GM18951 (cell line): ENCODE results near the gene POTEH.
"Not testable (repeated sequence)": the region's sequence is repeated elsewhere in the genome, so short reads cannot be mapped to it uniquely, and the experiment has no call there.

Experiments used
- in situ Hi-C: fragments of 300-500 bp; cut with MboI; formaldehyde crosslinking; loops from one replicate; pipeline ENCODE4 v1.12.0; 2022; ENCODE audit warnings: low sequenced_read_pairs, mixed read lengths, inconsistent platforms; ENCODE audit not compliant: unreplicated experiment

The POTEH gene

DNA sequence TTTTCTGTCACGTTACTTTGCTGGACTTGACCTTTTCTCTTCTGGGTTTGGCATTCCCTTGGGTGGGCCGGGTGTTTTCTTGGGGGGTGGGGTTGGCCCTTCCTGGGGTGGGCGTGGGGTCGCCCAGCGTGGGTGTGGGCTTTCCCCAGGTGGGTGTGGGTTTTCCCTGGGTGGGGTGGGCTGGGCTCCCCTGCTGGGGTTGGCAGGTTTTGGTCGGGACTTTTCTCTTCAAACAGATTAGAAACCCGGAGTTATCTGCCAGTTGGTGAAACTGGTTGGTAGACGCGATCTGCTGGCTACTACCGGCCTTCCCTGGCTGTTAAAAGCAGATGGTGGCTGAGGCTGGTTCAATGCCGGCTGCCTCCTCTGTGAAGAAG is at the start of gene POTEH:
TSS of gene POTEH (plus strand) at position 278 of the 377 bp plus-strand sequence. CDS start at position 330, 52 bp downstream.
- in situ Hi-C loops: not testable (repeated sequence)

DNA sequence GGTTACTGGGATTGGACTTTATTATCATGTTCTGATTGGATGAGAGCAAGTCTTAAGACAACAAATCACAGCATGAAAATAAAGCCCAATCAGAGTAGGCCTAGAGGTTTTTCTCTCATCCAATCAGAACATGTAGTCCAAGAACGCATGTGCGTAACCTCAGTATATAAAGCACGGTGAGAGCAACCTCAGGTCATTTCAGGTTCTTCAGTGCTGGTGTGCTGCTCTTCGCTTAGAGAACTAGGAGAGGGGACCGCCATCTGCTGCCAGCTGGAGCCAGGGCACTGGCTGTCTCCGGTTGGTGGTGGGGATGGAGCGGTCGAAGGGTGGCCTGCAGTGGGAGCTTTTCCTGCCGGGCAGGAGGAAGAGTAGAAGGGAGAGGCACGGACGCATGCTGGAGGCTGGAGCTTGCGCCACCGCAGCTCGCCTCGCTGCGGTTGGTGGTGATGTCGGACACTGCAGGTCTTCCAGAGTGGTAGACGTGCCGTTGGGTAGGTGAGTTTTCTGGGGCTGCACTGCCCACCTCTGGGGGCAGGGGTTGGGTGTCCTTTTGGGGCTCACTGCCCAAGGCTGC is 47.5 kb upstream of the POTEH start:
- in situ Hi-C loops: not testable (repeated sequence)

DNA sequence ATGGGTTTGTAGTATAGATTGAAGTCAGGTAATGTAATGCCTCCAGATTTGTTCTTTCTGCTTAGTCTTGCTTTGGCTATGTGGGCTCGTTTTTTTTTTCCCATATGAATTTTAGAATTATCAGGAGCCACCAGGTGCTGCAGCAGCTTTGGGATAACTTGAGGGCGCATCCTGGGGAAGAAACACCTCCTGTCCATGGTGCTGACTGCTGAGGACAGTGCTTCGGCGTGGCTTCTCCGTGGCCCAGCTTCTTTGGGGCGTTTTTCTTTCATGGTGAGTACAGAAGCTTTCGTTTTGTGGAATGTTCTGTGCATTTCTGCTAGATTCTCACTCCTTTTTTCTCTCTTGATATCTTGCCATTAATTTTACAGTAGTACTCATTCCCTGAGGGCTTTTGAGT is 37.9 kb upstream of the POTEH start:
- in situ Hi-C loops: not testable (repeated sequence)

DNA sequence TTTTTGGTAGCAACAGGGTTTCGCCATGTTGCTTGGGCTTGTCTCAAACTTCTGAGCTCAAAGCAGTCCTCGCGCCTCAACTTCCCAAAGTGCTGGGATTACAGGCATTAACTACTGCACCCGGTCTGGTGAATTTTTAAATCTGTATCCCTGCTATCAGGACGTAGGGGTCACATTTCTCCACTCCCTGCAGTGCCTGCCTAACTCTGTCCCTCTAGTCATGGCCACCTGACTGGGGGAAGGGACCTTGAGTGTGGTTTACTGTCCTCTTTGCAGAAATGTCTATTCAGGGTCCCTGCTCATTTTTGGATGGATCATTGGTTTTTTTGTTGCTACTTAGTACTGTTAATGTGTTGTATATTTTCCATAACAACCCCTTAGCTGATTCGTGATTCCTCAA is 37.1 kb upstream of the POTEH start:
- in situ Hi-C loops: not testable (repeated sequence)

DNA sequence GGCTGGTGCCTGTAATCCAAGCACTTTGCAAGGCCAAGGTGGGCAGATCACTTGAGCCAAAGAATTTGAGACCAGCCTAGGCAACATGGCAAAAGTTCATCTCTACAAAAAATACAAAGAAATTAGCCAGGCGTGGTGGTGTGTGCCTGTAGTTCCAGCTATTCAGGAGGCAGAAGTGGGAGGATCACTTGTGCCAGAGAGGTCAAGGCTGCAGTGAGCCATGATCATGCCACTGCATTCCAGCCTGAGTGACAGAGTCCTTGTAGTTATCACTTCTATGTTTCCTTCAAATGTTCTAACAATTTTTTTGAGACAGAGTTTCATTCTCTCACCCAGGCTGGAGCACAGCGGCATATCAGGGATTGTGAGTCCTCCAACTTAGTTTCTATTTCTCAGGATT is 36.6 kb upstream of the POTEH start:
- in situ Hi-C loops: not testable (repeated sequence)

DNA sequence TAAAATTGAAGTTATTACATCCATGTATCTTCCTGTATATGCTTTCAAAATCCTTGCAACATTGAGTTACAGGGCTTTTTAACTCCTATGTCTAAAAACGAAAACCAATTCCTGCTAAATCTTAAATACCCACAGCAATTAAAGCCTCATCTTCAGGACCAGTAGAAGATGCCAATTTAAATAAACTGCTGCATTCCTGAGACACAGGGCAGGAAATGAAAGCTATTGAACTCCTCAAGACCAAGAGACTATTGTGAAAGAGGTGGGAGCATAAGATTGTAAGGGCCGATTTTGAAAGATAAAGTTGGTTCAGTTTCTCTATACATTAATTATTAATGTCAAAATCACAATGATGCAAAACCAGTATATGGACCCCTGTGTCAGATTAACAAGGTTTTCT is 28.7 kb upstream of the POTEH start:
- in situ Hi-C loops: not testable (repeated sequence)

DNA sequence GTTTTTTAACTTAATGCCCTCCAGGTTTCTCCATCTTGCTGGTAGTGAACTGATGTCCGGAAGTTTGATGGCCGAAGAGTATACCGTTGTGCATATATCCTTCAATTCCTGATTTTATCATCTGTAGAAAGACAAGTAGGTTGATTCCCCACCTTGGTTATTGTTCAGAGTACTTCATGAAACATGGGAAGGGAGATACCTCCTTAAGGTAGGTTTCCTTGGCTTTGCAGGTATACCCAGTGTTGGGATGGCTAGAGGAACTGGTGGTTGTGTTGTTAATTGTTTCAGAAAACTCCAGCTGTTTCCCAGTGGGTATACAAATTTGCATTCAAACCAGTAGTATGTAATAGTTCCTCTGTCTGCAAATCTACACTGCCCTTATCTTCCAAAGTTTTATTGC is 25.1 kb upstream of the POTEH start:
- in situ Hi-C loops: not testable (repeated sequence)

DNA sequence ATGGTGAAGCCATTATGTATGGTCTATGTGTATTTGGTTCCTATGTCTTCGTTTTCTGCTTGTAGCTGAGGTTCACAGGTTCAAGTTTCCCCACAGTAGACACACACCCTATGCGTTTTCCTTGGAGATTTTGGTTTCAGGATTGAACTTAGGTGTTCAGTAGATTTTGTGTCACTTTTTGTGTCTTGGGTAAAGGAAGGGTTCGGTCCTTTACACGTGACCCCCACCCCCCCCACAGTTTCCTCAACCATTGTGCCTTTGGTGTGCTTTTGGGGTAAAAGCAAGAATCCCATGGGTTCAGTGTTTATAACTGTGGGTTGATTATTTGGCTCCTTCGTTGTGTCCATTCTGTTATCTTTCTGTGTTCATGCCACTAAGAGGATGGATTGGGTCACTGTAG is 24.3 kb upstream of the POTEH start:
- in situ Hi-C loops: not testable (repeated sequence)

DNA sequence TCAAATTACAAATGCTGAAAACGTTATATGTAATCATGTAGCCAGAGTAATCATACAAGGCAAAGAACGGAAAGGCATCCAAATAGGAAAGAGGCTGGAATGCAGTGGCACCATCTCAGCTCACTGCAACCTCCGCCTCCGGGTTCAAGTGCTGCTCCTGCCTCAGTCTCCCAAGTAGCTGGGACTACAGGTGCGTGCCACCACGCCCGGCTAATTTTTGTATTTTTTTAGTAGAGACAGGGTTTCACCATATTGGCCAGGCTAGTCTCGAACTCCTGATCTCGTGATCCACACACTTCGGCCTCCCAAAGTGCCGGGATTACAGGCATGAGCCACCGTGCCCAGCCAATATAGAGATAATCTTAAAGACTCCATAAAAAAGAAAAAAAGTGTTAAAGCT is 20.4 kb upstream of the POTEH start:
- in situ Hi-C loops: not testable (repeated sequence)

DNA sequence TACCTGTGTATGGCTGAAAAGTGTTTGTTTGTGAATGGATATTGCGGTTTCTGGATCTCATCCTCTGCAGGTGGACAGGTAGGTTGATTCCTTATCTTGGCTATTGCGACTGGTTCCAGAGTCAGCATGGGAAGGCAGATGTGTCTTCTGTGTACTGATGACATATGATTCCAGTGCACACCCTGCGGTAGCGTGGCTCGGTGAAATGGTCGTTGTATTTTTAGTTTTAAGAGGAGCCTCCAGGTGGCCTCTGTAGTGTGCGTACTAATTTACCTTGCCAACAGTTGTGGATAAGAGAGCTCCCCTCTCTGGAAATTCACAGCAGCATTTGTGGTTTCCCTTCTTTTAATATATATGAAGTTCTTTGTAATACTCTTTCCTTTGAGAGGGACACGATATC is 10.1 kb upstream of the POTEH start:
- in situ Hi-C loops: not testable (repeated sequence)

DNA sequence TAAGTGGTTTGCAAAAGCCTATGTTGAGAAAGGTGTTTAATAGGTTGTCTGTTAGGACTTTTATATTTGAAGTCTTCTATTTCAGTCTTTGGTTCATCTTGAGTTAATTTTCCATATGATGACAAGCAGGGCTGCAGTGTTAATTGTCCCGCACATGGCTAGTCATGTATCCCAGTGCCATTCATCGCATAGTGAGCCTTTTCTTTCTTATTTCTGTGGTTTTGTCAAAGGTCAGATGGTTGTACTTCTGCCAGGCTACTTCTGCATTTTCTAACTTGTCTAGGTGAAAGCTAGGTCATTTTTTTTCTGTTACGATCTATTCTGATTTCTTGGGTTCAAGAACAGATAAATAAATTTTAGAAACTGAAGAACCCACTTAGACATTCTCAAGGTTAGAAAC is 5.7 kb upstream of the POTEH start:
- in situ Hi-C loops: not testable (repeated sequence)

DNA sequence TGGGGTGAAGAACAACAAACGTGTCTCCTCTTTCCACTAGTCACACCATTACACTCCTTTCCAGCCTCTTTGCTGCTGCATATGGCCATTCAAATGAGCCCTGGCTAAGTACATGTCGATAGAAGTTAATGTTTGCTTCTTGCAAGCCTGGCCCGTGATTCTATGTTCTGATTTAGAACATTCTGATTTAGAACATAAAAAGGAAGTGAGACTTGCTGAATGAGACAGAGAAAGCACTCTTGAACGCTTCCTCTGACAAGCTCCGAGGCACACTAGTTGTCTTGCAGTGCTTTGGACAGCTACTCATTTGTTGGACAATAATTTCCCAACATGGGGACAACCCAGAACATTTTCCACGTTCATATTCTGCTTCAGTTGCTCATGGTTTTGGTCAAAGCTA is 5.1 kb upstream of the POTEH start:
- in situ Hi-C loops: not testable (repeated sequence)

DNA sequence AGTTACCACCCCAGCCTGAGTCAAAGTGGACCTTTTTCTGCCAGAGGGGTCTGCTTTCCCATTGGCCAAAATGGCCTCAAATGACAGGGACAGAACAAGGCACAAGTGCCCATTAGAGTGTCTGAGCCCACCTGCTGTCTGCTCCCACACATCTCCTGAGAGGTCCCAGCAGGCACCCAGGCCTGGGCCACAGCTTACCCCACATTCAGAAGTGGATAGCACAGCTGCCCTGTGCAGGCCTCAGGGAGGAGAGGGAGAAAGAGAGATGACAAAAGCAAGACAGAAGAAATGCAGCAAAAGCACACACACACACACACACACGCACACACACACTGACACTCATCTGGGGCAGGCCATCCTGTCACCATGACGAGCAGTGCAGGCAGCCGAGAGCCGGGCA is 4.2 kb upstream of the POTEH start:
- in situ Hi-C loops: not testable (repeated sequence)

DNA sequence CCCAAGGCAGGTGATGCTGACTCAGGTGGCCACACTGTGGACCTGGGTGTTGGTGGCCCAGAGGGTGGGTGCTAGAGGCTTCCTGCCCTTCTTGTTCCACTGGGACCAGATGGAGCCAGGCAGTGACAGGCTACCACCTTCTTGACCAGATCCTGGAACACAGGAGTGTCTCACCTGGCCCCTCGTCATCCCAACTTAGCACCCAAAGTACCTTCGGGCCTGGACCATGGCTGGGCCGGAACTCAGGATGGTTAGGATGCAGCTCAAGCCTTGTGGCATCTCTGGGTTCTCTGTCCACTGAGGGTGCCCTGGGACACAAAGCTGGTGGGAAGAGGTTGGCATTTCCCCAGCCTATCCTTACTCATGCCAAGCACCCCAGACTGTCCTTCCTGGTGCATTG is 2.7 kb upstream of the POTEH start:
- in situ Hi-C loops: not testable (repeated sequence)

DNA sequence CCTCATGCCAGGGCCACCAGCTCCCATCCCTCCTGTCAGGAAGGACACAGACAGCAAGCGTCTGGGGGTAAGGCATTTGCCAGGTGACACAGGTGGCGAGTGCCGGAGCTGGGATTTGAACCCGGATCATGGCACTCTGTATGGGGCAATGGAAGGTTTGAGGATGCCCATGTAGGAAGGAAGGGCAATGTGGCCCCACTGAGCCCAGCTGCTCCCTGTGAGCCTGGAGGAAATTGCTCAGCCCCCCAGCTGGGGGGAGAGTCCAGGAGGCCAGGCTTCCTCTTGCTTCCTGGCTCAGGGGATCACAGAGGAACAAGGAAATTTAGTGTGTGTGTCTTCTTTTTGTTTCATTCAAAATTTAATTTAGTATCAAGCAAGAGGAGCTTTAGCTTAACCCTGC is 2.1 kb upstream of the POTEH start:
- in situ Hi-C loops: not testable (repeated sequence)

DNA sequence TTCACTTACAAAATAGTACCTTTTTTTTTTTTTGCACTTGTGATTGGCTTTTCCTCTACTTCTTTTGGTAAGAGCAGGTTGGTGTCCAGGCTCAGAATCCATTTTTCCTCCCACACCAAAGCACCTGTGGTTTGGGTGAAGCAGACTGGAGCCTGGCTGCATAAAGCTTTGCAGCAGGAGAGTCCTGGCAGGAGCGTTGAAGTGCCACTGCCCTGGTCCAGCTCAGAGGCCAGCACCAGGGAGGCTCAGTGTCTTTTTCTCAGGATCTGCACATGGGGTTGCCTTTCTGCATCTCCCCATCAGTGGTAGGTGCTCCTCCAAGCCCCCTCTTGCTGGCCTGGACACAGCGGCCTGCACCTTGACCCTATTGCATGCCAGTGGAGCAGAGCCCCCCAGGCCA is 1.7 kb upstream of the POTEH start:
- in situ Hi-C loops: not testable (repeated sequence)

DNA sequence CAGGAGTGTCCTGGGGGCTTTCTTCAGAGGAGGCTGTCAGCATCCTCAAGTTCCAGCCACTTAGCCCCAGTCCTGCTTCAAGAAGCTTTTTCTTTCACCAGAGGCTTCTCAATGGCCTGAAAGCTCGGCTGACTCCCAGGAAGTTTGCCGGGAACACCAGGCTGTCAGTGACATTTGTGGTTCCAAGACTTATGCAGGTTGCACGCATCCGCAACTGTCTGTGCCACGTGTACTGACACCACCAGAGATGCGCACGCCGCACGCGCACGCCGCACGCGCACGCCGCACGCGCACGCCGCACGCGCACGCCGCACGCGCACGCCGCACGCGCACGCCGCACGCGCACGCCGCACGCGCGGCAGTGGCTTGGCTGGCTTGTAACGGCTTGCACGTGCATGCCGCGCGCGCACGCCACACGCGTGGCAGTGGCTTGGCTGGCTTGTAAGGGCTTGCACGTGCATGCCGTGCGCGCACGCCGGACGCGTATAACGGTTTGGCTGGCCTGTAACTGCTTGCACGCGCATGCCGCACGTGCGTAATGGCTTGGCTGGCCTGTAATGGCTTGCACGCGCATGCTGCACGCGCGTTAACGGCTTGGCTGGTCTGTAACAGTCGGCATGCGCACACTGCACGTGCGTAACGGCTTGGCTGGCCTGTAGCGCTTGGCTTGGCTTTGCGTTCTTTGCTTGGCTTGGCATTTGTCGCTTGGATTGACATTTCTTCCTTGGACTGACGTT is 646 bp upstream of the POTEH start:
- in situ Hi-C loops: not testable (repeated sequence)

DNA sequence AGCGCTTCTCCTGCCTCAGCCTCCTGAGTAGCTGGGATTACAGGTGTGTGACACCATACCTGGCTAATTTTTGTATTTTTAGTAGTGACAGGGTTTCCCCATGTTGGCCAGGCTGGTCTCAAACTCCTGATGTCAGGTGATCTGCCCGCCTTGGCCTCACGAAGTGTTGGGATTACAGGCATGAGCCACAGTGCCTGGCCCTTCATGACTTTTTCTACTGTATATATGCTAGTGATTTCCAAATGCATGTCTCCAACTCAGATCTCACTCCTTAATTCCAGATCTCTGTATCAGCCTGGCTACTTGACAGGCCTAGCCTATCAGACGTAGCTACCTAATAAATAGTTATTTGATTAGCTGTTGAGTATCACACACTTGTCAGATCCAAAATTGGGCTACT is 23.8 kb downstream of the POTEH start:
- in situ Hi-C loops: not testable (repeated sequence)

DNA sequence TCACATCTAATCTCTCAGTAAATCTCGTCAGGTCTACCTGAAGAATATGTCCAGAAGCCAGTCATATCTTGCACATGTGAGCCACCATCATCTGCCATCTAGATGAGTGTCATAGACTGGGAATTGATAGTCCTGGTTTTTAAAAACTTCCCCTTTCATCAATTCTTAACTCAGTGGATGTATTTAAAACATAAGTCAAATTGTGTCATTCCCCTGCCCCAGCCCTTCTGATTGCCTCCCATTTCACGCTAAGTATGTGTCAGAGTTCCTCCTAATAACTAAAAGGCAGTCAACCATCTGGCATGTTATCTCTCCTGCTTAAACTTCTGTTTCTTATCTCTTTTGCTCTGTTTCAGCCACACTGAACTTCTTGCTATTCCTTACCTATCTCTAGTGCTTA is 24.3 kb downstream of the POTEH start:
- in situ Hi-C loops: not testable (repeated sequence)

DNA sequence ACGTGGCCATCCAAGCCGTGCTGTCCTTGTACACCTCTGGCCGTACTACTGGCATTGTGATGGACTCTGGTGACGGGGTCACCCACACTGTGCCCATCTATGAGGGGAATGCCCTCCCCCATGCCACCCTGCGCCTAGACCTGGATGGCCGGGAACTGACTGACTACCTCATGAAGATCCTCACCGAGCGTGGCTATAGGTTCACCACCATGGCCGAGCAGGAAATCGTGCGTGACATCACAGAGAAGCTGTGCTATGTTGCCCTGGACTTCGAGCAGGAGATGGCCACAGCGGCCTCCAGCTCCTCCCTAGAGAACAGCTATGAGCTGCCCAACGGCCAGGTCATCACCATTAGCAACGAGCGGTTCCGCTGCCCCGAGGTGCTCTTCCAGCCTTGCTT is 32.1 kb downstream of the POTEH start:
- in situ Hi-C loops: not testable (repeated sequence)

DNA sequence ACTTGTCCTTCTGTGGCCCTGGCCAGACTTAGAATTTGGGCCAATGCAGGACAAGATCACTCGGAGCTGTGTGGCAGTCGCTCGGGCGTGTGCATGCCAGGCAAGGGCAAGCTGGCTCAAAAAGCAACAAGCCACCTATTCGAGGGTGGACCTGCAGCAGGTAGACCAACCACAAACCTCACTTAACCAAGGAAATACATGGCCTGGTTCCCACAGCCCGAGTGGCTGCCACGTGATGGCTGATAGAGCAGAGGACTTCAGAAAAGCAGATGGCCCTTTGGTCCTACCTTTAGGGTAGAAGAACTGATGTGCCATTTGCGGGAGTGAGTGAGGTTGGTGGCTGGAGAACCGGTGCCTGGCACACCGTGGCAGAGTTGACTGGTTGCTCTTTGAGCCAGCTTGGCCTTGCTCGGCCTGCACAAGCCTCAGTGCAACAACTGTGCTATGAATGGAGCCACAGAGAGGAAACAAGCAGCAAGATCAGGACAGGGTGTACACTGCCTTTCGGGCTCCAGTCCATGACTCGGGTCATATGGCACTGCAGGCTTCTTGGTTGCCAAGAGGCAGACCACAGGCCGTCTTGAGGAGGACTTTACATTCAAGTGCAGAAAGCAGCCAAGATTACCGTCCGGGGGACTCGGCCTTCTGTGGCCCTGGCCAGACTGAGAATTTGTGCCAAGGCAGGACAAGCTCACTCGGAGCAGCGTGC is 39.5 kb downstream of the POTEH start:
- in situ Hi-C loops: not testable (repeated sequence)
